ENCODE results near the gene CPEB4.

The CPEB4 gene

DNA sequence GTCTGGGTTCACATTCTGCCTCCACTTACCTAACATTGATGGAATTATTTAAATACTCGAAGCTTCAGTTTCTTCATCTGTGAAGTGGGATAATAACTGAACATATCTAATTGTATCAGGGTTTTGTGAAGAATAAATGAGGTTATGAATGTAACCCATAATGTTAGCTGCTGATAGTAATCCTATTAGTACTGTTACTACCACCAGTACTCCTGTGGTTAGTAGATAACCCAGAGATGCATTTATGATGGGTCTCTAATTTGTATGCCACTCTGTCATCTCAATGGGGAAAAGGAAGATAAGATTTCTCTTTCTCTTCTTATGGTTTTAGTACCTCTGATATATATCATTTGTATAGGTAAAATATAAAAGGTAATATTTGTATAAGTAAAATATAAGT is 16.0 kb downstream of the CPEB4 start:
- no peak for TF ChIP-seq ZNF274 (IDR thresholded peaks at IDR 0.05; ENCODE audit: low read depth, low read length)
- no peak overlapping the region; the same call in 1 of the 2 replicates for H3K4me3 ChIP-seq (ENCODE audit: low read length)

GRCh38 chr5:173907284-173907683 is 19.1 kb downstream of the CPEB4 start:
- no peak overlapping the region for H3K4me3 ChIP-seq (ENCODE audit: low read length)
- TF ChIP-seq ZNF274 (IDR thresholded peaks at IDR 0.05; ENCODE audit: low read depth, low read length): no peak

GRCh38 chr5:173907686-173908371 is 19.7 kb downstream of the CPEB4 start:
- TF ChIP-seq ZNF274 (IDR thresholded peaks at IDR 0.05; ENCODE audit: low read depth, low read length): no peak

GRCh38 chr5:173909199-173909598 is 21.1 kb downstream of the CPEB4 start:
- no peak overlapping the region for H3K4me3 ChIP-seq (ENCODE audit: low read length)
- TF ChIP-seq ZNF274 (IDR thresholded peaks at IDR 0.05; ENCODE audit: low read depth, low read length): no peak

More at GRCh38 chr5:173907686-173908371, 19.7 kb downstream of the CPEB4 start:
- no peak overlapping the region for H3K4me3 ChIP-seq (ENCODE audit: low read length)

- no peak for TF ChIP-seq ZNF274 (IDR thresholded peaks at IDR 0.05; ENCODE audit: low read depth, low read length)
- no peak overlapping the region for H3K4me3 ChIP-seq (ENCODE audit: low read length)
Observed at GRCh38 chr5:173910215-173910614, 22.1 kb downstream of the CPEB4 start.

DNA sequence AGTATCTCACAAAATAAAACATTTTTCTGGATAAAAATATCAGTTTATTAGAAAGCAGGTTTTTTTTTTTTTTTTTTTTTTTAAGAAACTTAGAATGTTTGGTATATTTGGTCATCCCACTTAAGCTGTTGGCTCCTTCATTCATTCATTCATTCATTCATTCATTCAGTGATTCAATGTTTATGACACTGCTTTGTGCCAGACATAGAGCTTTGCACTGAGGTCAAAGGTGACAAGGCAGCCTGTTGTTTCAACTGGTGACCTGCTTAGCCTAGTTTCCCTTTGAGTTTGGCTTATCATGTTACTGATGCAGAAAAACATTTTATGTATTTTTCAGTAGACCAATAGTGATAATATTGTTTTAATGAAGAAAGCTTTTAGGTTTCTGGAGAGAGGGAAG is 23.5 kb downstream of the CPEB4 start:
- no peak overlapping the region for H3K4me3 ChIP-seq (ENCODE audit: low read length)
- no peak for TF ChIP-seq ZNF274 (IDR thresholded peaks at IDR 0.05; ENCODE audit: low read depth, low read length)

- TF ChIP-seq ZNF274 (IDR thresholded peaks at IDR 0.05; ENCODE audit: low read depth, low read length): no peak
- no peak overlapping the region for H3K4me3 ChIP-seq (ENCODE audit: low read length)
Observed at GRCh38 chr5:173913686-173914321, 25.7 kb downstream of the CPEB4 start.

DNA sequence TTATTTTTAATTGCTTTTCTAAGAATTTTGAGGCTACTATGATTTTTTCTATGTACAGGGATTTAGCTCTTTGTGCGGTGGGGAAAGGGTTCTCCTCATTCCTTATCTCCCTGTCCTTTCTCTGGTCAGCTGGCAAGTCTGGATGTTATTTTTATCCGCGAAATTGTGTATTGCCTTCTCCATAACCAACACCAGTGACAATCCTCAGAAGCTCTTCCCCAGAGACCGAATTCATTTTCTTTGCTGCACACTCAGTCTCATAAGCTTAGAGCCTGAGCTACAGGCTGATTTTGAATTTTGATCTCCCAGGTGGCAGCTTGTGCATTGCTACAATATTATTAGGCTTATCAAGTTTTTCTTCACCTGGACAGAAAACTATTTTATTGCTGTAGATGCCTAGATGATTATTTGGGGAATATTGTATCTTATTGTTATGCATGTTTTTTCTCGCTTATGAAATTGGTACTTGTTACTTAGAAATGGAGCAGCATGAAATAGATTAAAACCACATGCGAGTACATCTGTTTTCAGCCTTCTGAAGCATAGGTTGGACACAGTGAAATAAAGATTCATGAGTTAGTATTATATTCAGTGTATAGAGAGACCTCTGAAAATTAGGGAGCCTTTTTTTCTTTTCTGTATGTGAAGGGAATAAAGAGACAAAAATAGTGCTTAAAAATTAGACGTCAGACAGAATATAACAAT is 27.3 kb downstream of the CPEB4 start:
- TF ChIP-seq ZNF274 (IDR thresholded peaks at IDR 0.05; ENCODE audit: low read depth, low read length): no peak
- H3K4me3 ChIP-seq (ENCODE audit: low read length): no peak overlapping the region

DNA sequence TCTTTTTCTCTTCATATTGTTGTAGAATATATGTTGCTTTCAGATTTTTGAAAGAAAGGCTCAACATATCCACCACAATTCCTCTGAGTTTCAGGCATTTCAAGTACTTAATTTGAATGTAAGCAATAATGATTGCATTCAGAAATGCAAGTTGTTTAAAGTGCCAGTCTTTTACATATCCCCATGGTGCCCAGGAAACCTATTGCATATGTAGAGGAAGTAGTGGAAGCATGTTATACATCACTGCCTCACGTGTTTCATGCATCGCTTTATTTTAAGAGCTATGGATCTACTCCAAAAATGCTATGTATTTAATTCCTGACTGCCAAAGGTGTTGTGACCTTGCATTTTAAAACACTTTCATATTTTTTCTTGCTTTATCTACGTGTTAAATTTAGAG is 28.1 kb downstream of the CPEB4 start:
- TF ChIP-seq ZNF274 (IDR thresholded peaks at IDR 0.05; ENCODE audit: low read depth, low read length): no peak
- H3K4me3 ChIP-seq (ENCODE audit: low read length): no peak overlapping the region

DNA sequence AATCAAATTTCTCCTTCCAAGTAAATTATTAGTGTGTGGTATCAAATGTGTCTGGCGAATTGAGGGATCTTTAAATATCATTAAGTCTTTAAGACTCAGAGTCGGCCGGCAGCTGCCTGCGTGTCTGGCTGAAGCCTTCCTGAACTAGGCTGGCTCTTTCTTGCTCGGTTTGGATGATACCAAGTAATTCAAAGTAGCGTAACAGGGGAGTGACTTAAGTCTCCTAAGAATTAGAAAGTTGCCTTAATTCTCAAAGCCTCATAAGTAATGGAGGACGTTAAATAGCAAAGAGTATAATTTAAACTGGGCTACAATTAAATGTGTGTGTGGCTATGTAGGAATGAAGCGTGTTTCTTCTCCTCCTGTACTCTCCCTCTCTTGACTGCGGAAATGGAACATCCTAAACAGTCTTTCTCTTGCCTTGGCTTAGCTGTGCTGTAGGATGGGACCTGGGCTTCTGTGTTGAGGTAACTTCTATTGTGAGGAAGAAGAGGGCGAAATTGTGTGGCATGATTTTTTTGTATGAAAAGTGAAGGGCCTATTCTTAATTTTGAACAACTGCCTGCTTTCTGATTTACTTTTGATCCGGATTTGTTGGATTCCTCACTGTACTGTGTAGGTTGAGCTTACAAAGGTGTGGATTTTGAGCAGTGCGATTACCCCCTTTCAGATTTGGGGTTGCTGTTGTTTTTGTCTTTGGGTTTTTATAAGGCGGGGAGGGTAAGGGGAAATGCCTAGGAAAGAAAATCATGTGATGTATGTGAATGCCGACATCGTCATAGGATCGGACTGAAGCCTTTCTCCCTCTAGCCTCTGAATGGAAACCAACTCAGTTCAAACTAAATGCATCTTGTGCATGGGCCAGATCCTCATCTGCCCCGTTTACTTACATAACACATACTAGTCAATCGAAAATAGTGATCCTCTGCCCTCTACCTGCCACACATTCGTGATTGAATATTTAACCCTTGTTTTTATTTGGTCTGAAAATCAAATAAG is 29.9 kb downstream of the CPEB4 start:
- H3K4me3 ChIP-seq (ENCODE audit: low read length): peak overlapping the region; percentile 80
- TF ChIP-seq ZNF274 (IDR thresholded peaks at IDR 0.05; ENCODE audit: low read depth, low read length): no peak

DNA sequence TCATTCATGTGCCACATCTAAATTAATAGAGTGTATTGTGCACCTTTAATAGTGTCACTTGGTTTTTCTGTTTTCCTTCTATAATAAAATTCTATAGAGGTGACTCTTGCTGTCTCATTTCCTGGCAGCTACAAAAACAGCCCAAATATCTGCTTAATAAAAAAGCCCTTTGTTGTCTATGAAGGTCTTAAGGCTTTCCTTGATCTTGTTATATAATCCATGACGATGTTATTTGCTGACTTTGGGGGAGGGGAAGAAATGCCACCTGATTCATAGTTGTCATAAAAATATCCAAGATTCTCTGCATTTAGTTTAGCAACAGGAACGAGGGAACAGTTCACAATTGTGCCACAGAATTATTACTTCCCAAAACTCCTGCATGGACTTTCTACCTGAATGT is 31.3 kb downstream of the CPEB4 start:
- no peak overlapping the region for H3K4me3 ChIP-seq (ENCODE audit: low read length)
- TF ChIP-seq ZNF274 (IDR thresholded peaks at IDR 0.05; ENCODE audit: low read depth, low read length): no peak

GRCh38 chr5:173920024-173920753 is 32.0 kb downstream of the CPEB4 start:
- TF ChIP-seq ZNF274 (IDR thresholded peaks at IDR 0.05; ENCODE audit: low read depth, low read length): no peak

DNA sequence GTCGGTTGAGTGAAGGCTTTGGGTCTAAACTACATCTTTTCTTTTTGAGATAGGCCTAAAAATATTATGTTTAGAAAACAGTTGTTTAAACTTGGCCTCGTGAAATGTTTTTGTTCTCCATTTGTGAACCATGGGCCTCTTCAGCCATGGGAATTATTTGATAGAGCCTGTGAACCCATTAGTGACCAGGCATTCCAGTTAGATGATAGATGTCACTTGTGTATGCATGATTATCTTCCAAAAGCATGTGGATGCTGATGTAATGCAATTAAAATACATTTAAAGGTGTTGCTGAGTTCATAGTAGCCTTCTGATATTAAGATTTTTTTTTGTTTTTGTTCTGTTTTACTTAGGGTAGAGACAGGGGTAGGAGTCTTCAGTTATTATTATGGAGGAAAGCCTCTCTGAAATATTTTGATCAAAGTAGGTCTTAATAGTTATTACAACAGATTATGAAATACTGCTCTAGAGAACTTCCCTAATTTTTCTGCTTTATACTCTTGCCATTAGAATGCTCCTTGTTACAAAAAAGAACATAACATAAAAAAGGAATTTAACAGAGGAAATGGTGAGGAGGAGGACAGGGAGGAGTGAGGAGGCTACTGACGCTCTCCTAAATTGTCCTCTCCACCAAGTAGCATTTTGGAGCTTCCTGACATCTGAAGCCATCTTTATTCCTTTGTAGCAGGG is 32.9 kb downstream of the CPEB4 start:
- H3K4me3 ChIP-seq (ENCODE audit: low read length): no peak overlapping the region

More at GRCh38 chr5:173920024-173920753, 32.0 kb downstream of the CPEB4 start:
- no peak overlapping the region for H3K4me3 ChIP-seq (ENCODE audit: low read length)

More for the DNA sequence above, 32.9 kb downstream of the CPEB4 start:
- no peak for TF ChIP-seq ZNF274 (IDR thresholded peaks at IDR 0.05; ENCODE audit: low read depth, low read length)

Data from GM08714 (cell line).